ENCODE data around the gene RAB20. TPM values are rescaled to one million over a fixed set of nuclear protein-coding genes. Genes with fewer than 3 reads are reported as not detected.

Gene RAB20
- total RNA-seq, 1 experiment from 2014 or later = 14.3 TPM

DNA sequence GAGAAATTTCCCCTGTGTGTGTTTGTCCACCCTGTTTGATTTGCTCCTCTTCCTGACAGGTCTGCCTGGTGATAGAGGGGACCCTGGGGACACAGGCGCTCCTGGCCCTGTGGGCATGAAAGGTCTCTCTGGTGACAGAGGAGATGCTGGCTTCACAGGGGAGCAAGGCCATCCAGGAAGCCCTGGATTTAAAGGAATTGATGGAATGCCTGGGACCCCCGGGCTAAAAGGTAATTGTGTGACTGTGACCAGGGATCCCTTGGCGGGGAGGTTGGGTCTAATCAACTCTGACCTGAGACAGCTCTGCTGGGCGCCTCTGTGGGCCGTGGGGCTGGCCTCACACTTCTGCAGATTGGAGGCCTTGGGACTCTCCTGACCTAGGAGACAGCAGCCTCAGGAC, 81.4 kb downstream of the RAB20 start:
- H3K9me3 Mint-ChIP-seq = no peaks in the 10 kb centered on the region
- TF ChIP-seq ZNF396 (CRISPR knock-in tag; IDR thresholded peaks at IDR 0.05; ENCODE audit: borderline replicate concordance) (no peak), ZBTB21 (CRISPR knock-in tag; IDR thresholded peaks at IDR 0.05; ENCODE audit: borderline replicate concordance) (no peak), ZNF263 (CRISPR knock-in tag; IDR thresholded peaks at IDR 0.05; ENCODE audit: low read depth) (no peak), ESRRA (CRISPR knock-in tag; IDR thresholded peaks at IDR 0.05; ENCODE audit: borderline replicate concordance) (no peak), HMGA2 (CRISPR knock-in tag; IDR thresholded peaks at IDR 0.05) (no peak), TP53 (CRISPR knock-in tag; IDR thresholded peaks at IDR 0.05) (no peak), ZNF317 (CRISPR knock-in tag; IDR thresholded peaks at IDR 0.05; ENCODE audit: borderline replicate concordance, low read depth) (no peak), ZNF423 (CRISPR knock-in tag; IDR thresholded peaks at IDR 0.05) (no peak), CBFB (CRISPR knock-in tag; IDR thresholded peaks at IDR 0.05; ENCODE audit: low read depth) (no peak), ZNF232 (CRISPR knock-in tag; IDR thresholded peaks at IDR 0.05) (no peak), MXD4 (CRISPR knock-in tag; IDR thresholded peaks at IDR 0.05; ENCODE audit: borderline replicate concordance) (no peak), EMX1 (CRISPR knock-in tag; IDR thresholded peaks at IDR 0.05) (no peak), ELF4 (CRISPR knock-in tag; IDR thresholded peaks at IDR 0.05; ENCODE audit: low read depth) (no peak)
- TF ChIP-seq, protein P1, sequence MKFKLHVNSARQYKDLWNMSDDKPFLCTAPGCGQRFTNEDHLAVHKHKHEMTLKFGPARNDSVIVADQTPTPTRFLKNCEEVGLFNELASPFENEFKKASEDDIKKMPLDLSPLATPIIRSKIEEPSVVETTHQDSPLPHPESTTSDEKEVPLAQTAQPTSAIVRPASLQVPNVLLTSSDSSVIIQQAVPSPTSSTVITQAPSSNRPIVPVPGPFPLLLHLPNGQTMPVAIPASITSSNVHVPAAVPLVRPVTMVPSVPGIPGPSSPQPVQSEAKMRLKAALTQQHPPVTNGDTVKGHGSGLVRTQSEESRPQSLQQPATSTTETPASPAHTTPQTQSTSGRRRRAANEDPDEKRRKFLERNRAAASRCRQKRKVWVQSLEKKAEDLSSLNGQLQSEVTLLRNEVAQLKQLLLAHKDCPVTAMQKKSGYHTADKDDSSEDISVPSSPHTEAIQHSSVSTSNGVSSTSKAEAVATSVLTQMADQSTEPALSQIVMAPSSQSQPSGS (CRISPR knock-in tag; IDR thresholded peaks at IDR 0.05; ENCODE audit: borderline replicate concordance, low read depth) = no peak
- TF ChIP-seq, protein P2, sequence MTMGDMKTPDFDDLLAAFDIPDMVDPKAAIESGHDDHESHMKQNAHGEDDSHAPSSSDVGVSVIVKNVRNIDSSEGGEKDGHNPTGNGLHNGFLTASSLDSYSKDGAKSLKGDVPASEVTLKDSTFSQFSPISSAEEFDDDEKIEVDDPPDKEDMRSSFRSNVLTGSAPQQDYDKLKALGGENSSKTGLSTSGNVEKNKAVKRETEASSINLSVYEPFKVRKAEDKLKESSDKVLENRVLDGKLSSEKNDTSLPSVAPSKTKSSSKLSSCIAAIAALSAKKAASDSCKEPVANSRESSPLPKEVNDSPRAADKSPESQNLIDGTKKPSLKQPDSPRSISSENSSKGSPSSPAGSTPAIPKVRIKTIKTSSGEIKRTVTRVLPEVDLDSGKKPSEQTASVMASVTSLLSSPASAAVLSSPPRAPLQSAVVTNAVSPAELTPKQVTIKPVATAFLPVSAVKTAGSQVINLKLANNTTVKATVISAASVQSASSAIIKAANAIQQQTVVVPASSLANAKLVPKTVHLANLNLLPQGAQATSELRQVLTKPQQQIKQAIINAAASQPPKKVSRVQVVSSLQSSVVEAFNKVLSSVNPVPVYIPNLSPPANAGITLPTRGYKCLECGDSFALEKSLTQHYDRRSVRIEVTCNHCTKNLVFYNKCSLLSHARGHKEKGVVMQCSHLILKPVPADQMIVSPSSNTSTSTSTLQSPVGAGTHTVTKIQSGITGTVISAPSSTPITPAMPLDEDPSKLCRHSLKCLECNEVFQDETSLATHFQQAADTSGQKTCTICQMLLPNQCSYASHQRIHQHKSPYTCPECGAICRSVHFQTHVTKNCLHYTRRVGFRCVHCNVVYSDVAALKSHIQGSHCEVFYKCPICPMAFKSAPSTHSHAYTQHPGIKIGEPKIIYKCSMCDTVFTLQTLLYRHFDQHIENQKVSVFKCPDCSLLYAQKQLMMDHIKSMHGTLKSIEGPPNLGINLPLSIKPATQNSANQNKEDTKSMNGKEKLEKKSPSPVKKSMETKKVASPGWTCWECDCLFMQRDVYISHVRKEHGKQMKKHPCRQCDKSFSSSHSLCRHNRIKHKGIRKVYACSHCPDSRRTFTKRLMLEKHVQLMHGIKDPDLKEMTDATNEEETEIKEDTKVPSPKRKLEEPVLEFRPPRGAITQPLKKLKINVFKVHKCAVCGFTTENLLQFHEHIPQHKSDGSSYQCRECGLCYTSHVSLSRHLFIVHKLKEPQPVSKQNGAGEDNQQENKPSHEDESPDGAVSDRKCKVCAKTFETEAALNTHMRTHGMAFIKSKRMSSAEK (CRISPR knock-in tag; IDR thresholded peaks at IDR 0.05; ENCODE audit: borderline replicate concordance) = no peak
- TF ChIP-seq, protein P3, sequence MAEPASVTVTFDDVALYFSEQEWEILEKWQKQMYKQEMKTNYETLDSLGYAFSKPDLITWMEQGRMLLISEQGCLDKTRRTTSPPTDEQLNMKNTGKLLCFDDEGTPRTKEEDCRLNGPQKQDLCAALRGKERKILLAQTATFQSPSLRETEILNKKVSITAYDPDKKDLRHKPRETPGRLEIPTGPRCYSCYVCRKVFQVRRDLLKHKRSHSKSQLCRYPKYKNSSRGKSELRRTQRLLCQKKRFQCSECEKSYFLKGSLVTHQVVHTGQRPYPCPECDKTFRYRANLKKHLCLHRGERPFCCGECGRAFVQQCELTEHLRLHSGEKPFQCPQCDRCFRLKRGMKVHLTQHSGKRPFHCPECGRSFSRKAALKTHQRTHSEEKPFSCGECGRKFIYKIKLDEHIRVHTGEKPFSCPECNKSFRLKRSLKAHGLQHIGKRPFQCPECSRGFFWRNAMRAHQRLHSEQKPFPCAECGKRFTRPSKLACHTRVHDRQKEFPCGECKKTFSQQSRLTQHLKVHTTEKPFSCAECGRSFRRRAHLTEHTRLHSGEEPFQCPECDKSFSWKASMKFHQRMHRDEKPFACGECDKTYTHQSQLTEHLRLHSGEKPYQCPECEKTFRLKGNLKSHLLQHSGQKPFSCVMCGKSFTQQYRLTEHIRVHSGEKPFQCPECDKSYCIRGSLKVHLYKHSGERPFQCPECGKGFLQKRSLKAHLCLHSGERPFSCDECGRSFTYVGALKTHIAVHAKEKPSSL (CRISPR knock-in tag; conservative IDR thresholded peaks at IDR 0.05) = no peak
- TF ChIP-seq, protein P4, sequence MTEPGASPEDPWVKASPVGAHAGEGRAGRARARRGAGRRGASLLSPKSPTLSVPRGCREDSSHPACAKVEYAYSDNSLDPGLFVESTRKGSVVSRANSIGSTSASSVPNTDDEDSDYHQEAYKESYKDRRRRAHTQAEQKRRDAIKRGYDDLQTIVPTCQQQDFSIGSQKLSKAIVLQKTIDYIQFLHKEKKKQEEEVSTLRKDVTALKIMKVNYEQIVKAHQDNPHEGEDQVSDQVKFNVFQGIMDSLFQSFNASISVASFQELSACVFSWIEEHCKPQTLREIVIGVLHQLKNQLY (CRISPR knock-in tag; IDR thresholded peaks at IDR 0.05) = no peak
- H3K27ac Mint-ChIP-seq = no peak overlapping the region
- H3K4me3 Mint-ChIP-seq = no peak overlapping the region
- ATAC-seq (no peak), DNase-seq (ENCODE audit: low spot score) (no peak)
- ChIA-PET POLR2A (no interaction called here), CTCF (interaction anchor here (2.2 kb wide), 1 partner anchor 24 kb away, joined by 7 read pairs; no protein-coding TSS in a partner anchor)
- peaks cover 11% of the 10 kb centered on the region for H3K4me1 Mint-ChIP-seq
- no peaks in the 10 kb centered on the region for H3K27me3 Mint-ChIP-seq (ENCODE audit: low read depth)
- H3K36me3 Mint-ChIP-seq = peaks cover 40% of the 10 kb centered on the region

DNA sequence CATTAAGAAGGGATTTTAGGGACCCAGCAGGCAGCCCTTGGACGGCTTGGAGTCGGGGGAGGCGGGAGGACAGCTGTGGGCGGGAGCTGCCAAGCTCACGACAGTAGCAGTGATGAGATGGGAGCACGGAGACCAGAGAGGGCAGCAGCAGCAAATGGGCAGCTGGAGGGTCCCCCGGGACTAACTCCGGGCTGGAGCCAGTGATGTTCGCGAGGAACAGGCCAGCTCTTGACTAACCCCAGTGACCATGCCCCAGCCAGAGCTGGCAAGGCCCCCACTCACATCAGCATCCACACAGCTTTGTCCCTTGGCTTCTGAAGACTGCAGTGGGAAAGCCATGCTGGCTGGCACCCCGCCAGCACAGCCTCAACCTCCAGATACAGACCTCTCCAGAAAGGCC, 81.9 kb downstream of the RAB20 start:
- H3K4me1 Mint-ChIP-seq = peaks cover 7% of the 10 kb centered on the region
- ATAC-seq (no peak), DNase-seq (ENCODE audit: low spot score) (no peak)
- CTCF ChIA-PET = interaction anchor here (2.2 kb wide), 1 partner anchor 24 kb away, joined by 7 read pairs; no protein-coding TSS in a partner anchor
- peaks cover 44% of the 10 kb centered on the region for H3K36me3 Mint-ChIP-seq
- H3K4me3 Mint-ChIP-seq = no peak overlapping the region
- H3K9me3 Mint-ChIP-seq = no peaks in the 10 kb centered on the region; the same call in 1 of the 2 replicates
- POLR2A ChIA-PET = no interaction called here
- H3K27ac Mint-ChIP-seq = no peak overlapping the region
- H3K27me3 Mint-ChIP-seq (ENCODE audit: low read depth) = no peaks in the 10 kb centered on the region
- TF ChIP-seq SOX15 (CRISPR knock-in tag; IDR thresholded peaks at IDR 0.05) (no peak), ZNF121 (CRISPR knock-in tag; IDR thresholded peaks at IDR 0.05) (no peak), ZNF671 (CRISPR knock-in tag; IDR thresholded peaks at IDR 0.05) (no peak), TCF7 (CRISPR knock-in tag; IDR thresholded peaks at IDR 0.05; ENCODE audit: low read depth) (no peak), ZNF219 (CRISPR knock-in tag; IDR thresholded peaks at IDR 0.05; ENCODE audit: borderline replicate concordance) (no peak)
- TF ChIP-seq, protein P5, sequence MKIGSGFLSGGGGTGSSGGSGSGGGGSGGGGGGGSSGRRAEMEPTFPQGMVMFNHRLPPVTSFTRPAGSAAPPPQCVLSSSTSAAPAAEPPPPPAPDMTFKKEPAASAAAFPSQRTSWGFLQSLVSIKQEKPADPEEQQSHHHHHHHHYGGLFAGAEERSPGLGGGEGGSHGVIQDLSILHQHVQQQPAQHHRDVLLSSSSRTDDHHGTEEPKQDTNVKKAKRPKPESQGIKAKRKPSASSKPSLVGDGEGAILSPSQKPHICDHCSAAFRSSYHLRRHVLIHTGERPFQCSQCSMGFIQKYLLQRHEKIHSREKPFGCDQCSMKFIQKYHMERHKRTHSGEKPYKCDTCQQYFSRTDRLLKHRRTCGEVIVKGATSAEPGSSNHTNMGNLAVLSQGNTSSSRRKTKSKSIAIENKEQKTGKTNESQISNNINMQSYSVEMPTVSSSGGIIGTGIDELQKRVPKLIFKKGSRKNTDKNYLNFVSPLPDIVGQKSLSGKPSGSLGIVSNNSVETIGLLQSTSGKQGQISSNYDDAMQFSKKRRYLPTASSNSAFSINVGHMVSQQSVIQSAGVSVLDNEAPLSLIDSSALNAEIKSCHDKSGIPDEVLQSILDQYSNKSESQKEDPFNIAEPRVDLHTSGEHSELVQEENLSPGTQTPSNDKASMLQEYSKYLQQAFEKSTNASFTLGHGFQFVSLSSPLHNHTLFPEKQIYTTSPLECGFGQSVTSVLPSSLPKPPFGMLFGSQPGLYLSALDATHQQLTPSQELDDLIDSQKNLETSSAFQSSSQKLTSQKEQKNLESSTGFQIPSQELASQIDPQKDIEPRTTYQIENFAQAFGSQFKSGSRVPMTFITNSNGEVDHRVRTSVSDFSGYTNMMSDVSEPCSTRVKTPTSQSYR (CRISPR knock-in tag; IDR thresholded peaks at IDR 0.05) = no peak
- TF ChIP-seq, protein P6, sequence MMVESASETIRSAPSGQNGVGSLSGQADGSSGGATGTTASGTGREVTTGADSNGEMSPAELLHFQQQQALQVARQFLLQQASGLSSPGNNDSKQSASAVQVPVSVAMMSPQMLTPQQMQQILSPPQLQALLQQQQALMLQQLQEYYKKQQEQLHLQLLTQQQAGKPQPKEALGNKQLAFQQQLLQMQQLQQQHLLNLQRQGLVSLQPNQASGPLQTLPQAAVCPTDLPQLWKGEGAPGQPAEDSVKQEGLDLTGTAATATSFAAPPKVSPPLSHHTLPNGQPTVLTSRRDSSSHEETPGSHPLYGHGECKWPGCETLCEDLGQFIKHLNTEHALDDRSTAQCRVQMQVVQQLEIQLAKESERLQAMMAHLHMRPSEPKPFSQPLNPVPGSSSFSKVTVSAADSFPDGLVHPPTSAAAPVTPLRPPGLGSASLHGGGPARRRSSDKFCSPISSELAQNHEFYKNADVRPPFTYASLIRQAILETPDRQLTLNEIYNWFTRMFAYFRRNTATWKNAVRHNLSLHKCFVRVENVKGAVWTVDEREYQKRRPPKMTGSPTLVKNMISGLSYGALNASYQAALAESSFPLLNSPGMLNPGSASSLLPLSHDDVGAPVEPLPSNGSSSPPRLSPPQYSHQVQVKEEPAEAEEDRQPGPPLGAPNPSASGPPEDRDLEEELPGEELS (CRISPR knock-in tag; IDR thresholded peaks at IDR 0.05) = no peak
